HEK293T (cell line): ENCODE measurements around the gene GKN2.

ENCODE experiments used
- ARNT ChIP-seq: fragments of 450-650 bp; IDR thresholded peaks from 2 replicates; pipeline ENCODE4 v1.6.1; 2017; ENCODE audit warnings: mild to moderate bottlenecking
- BHLHE40 ChIP-seq: fragments of 450-650 bp; IDR thresholded peaks from 2 replicates; pipeline ENCODE4 v1.6.1; 2016; ENCODE audit warnings: mild to moderate bottlenecking, moderate library complexity, borderline replicate concordance
- FOXA1 ChIP-seq: fragments of 450-650 bp; IDR thresholded peaks from 2 replicates; pipeline ENCODE4 v1.6.1; 2016; ENCODE audit warnings: mild to moderate bottlenecking
- NFRKB ChIP-seq: fragments of 450-650 bp; IDR thresholded peaks from 2 replicates; pipeline ENCODE4 v1.6.1; 2016; ENCODE audit warnings: mild to moderate bottlenecking, moderate library complexity
- PKNOX1 ChIP-seq: fragments of 450-650 bp; IDR thresholded peaks from 2 replicates; pipeline ENCODE4 v1.6.1; 2016
- SP1 ChIP-seq: fragments of 450-650 bp; IDR thresholded peaks from 2 replicates; pipeline ENCODE4 v1.6.1; 2017

GRCh38 chr2:68909793-68910674 is 42.7 kb downstream of the GKN2 start:
- TF ChIP-seq NFRKB = no peak
- TF ChIP-seq ARNT = no peak
- no peak for TF ChIP-seq SP1
- TF ChIP-seq FOXA1 = no peak
- TF ChIP-seq PKNOX1 = no peak
- TF ChIP-seq BHLHE40 = no peak
